HG02973 (cell line): ENCODE measurements around the gene C22orf39.

ENCODE experiments used
- ATAC-seq: cut with Tn5 transposase; IDR thresholded peaks from one replicate; pipeline ENCODE4 v1.9.1; 2021; ENCODE audit warnings: moderate library complexity; ENCODE audit not compliant: unreplicated experiment

The C22orf39 gene

GRCh38 chr22:19402642-19403191 lies 44.8 kb downstream of the C22orf39 start:
- ATAC-seq, result no peak

- ATAC-seq, result no peak
These were observed 46.0 kb downstream of the C22orf39 start for GRCh38 chr22:19401483-19401882.

GRCh38 chr22:19400881-19401280 lies 46.6 kb downstream of the C22orf39 start:
- ATAC-seq, result no peak

GRCh38 chr22:19398652-19399051 lies 48.9 kb downstream of the C22orf39 start:
- ATAC-seq, result no peak

- ATAC-seq, result no peak
These were observed 49.3 kb downstream of the C22orf39 start for GRCh38 chr22:19398206-19398605.

GRCh38 chr22:19397734-19398104 lies 49.8 kb downstream of the C22orf39 start:
- no peak for ATAC-seq

- no peak for ATAC-seq
These were observed 50.4 kb downstream of the C22orf39 start for GRCh38 chr22:19396934-19397733.

- ATAC-seq, result no peak
These were observed 51.0 kb downstream of the C22orf39 start for GRCh38 chr22:19396561-19396933.

GRCh38 chr22:19395276-19395675 lies 52.2 kb downstream of the C22orf39 start:
- ATAC-seq, result no peak

- ATAC-seq, result no peak
These were observed 53.0 kb downstream of the C22orf39 start for GRCh38 chr22:19394274-19395050.

- no peak for ATAC-seq
These were observed 53.8 kb downstream of the C22orf39 start for GRCh38 chr22:19393704-19394103.
